CD4-positive, alpha-beta T cell treated with Interleukin-15 for 4 hours (primary cell): ENCODE measurements around the gene RAB17.

Experiments used
- DNase-seq: peaks from one replicate; pipeline ENCODE4 v3.0.0-alpha.2; 2020; ENCODE audit warnings: low spot score

RAB17 gene

GRCh38 chr2:237536083-237536415 lies 54.5 kb downstream of the RAB17 start:
- no peak for DNase-seq

DNA sequence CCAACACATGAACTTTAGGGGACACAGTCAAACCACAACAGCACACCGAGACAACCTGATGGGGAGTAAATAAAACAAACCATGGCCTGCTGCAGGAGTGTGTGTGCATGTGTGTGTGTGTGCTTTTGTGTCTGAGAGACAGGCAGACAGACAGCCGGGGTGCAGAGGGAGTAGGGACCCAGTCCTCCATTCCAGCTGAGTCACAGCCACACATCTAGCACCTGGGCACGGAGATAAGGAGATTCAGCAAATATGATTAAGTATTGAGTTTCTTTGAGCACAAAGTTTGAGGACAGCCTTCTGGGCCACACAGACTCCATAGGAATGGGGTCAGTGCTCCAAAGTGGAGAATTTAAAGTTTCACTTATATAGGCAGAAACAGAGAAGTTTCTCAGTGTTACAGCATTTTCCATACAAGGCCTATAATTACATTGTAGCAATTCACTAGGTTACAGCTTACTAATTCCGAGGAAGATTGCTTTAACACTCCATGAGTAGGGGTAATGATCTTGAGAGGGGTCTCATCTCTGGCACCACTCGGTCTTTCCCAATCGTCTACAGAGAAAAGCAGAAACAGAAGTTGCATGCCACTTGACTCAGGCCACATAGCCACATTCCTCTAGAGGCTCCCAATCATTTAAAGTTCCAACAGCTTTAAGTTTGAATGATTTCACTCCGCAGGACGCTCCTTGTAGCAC lies 55.0 kb downstream of the RAB17 start:
- no peak for DNase-seq

DNA sequence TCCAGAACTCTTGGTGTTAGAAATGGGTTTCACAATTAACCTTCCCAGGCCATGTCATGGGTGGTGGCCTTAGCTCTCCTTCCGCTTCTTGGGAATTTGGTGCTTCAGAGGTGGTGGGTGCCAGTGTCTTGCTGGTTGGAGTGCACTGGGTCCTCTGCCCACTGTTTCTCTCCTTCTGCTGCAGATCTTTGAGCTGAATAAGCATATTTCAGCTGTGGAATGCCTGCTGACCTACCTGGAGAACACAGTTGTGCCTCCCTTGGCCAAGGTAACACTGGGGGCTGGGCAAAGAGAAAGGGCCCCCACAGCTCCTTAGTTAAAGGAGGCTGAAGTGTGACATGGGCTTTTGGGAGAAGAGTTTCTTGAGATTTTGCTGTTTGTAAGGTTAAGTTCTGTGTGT lies 56.2 kb downstream of the RAB17 start:
- no peak for DNase-seq

GRCh38 chr2:237533668-237534161 lies 56.8 kb downstream of the RAB17 start:
- DNase-seq, result no peak

DNA sequence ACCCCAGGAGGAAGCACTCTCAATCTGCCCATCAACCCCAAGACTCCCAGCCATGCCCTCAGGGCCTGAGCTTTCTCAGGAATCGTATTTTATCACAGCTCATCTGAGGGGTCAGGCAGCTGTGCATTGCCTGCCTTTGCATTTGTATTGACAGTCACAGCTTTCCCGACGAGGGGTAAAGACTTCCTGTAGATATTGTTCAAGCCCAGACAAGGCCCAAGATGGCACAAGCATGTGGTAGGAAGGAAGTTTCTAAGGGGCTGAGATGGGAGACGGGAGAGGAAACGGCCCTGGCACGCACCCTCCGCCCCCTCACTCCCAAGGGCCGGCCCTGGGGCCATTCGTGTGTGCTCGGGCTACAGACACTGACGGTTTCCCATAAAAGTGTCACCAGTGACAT lies 58.4 kb downstream of the RAB17 start:
- DNase-seq, result no peak

DNA sequence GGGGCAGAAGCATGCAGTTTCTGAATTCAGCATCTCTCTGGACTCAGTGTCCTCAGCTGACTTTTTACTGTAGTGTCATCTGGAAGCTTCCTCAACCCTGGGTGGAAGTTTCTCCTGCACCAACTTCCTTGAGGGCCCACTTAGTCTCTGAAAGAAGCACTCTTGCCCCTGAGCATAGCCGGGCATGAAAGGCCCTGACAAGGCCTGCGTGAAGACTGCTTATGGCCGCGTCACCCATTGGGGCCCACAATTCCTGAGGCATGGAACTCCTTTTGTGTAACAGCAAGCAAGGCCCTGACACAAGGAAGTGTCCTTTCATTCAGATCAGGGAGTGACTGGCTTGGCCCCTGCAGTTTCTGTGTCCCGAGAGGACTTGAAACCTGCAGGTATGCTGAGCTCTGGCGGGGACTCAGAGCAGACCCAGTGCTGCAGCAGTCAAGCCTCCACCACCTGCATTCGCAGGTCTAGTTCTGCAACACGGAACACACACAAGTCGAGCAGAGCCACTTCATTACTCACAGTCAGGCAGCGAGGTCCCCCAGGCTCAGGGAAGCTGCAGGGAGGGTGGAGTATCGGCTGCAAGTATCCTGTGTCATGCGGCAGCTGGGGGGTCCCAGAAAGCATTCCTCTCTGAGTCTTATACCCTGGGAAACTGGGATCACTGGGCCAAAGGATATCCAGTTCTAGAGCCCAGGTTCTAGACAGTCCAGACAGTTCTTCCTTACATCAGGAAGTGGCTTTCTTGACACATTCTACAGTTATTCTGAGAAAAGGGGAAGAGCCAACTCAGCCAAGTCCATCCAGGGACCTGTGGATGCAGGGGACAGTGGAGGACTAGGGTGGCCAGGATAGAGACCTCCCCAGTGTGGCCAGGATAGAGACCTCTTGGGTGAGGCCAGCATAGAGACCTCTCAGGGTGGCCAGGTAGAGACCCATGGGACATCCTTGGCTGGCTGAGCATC lies 59.8 kb downstream of the RAB17 start:
- no peak for DNase-seq

DNA sequence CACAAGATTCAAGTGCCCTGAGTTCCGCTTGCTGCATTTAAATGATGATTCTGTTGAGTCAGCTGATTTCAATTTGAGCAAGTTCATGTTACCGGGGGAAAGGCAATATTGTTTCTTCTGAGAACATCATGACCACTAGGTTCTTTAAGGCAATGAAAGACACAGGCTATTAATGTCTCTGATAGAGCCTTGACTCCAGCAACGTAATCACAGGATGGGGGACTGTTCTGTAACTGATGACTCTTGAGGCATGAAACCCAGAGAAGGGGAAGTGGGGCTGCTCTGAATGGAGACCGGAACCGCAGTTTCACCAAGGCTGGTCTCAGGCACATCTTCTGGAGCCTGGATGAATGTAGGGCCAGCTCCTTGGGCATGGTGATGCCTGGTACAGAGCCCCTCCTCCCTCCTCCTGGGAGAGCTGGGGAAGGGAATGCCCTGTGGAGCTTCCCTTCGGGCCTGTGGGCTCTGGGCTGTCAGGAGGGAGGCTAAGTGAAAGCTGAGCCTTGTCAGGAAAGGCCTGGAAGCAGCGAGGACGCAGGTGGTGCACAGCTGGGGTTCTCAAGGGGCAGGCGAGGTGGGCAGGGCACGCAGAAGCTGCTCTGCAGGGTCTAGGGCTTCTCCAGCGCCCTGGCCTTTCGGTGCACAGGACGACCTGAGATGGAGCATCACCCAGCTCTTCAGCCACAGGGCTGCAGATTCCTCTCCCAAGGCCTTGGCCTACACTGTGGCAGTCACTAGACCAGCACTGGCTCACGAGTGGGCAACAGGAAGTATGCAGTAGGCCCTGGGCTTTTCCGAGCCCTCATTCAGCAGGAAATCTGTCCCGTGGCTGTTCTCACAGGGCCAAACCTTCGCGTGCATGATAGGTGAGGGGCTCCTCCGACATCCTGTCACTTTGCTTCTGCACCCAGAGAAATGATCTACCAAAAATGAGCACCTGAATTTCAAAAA lies 60.8 kb downstream of the RAB17 start:
- DNase-seq, result no peak

DNA sequence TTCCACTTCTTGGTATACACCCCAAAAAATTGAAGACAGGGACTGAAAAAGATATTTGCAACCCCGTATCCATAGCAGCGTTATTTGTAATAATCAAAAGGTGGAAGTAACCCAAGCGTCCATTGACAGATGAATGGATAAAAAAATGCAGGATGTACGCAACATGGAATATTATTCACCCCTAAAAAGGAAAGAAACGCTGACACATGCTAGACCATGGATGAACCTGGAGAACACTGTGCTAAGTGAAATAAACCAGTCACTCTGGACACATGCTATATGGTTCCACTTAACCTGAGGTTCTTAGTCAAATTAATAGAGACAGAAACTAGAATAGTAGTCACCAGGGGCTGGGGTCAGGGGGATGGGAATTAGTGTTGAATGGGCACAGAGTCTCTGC lies 62.8 kb downstream of the RAB17 start:
- DNase-seq, result no peak

- no peak for DNase-seq
Observed at GRCh38 chr2:237527233-237527632, 63.3 kb downstream of the RAB17 start.

DNA sequence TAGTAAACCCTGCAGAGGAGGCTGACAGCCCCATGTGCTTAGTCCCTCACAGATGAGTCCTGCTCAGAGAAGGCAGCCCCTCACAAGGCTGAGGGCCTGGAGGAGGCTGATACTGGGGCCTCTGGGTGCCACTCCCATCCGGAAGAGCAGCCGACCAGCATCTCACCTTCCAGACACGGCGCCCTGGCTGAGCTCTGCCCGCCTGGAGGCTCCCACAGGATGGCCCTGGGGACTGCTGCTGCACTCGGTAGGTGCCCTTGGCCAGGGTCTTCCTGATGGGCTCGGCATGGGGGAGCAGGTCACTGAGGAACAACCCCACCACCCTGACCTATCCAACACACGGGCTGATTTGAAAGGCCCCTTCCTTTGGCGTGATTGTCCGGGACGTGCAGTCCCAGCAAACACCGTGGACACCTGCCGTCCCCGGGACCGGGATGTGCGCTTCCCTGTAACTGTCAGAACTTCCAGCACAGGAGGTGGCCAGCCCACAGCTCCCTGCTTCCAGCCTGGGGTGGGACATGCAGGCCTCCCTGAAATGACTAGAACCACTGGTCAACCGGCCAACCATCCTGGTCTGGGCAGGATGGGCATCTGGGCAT lies 64.9 kb downstream of the RAB17 start:
- DNase-seq, result no peak

- DNase-seq, result no peak
Observed at GRCh38 chr2:237524631-237525030, 65.9 kb downstream of the RAB17 start.
